ENCODE data around the gene TSHZ2.

Gene TSHZ2

DNA sequence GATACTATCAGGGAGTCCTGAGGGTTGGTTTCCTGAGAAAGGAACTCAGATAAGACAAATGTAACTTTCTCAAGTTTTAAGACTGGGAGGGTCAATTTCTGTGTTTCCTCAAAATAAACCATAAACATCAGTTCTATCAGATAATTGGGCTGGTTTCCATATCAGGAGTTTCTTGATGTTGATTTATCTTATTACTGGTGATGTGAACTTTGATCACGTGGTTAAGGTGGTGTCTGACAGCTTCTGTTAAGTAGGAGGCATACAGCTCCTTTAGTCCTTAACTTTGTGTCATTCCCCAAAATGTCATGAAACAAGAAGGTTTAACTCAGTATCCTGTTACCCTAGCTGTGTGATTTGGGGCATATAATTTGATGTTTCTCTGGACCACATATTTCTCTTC, 476.3 kb downstream of the TSHZ2 start:
- 0 out of 2 replicates have a peak, but pooled peaks cover 8% of the 10 kb centered on the region for H3K9me3 ChIP-seq
- H3K4me1 ChIP-seq = no peaks in the 10 kb centered on the region
- no peak for DNase-seq
- H3K27me3 ChIP-seq = no peaks in the 10 kb centered on the region
- H3K4me3 ChIP-seq (ENCODE audit: low read depth, low read length) = no peak overlapping the region
- TF ChIP-seq CTCF (IDR thresholded peaks at IDR 0.05; ENCODE audit: low read depth, low read length) = no peak
- no peaks in the 10 kb centered on the region for H3K36me3 ChIP-seq

DNA sequence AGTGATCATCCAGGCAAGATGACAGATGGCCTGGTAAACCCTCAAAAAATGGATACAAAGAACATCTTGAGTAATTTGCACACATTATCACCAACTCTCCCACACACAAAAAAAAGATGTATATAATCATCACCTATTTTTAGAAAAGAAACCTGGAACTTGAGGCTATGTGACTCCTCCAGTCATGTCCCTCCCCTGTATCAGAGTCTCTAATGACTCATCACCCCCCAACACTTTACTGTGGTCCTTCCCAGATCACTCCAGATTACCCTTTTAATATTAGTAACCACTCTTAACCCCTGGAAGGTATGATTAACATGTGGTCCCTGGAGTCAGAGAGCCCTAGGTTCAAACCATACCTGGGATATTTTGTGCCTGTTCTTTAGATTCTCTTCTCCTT, 476.7 kb downstream of the TSHZ2 start:
- H3K36me3 ChIP-seq = no peaks in the 10 kb centered on the region
- no peak for TF ChIP-seq CTCF (IDR thresholded peaks at IDR 0.05; ENCODE audit: low read depth, low read length)
- no peaks in the 10 kb centered on the region for H3K4me1 ChIP-seq
- H3K27me3 ChIP-seq = no peaks in the 10 kb centered on the region
- no peak for DNase-seq
- H3K9me3 ChIP-seq = 0 out of 2 replicates have a peak, but pooled peaks cover 8% of the 10 kb centered on the region
- no peak overlapping the region for H3K4me3 ChIP-seq (ENCODE audit: low read depth, low read length)

DNA sequence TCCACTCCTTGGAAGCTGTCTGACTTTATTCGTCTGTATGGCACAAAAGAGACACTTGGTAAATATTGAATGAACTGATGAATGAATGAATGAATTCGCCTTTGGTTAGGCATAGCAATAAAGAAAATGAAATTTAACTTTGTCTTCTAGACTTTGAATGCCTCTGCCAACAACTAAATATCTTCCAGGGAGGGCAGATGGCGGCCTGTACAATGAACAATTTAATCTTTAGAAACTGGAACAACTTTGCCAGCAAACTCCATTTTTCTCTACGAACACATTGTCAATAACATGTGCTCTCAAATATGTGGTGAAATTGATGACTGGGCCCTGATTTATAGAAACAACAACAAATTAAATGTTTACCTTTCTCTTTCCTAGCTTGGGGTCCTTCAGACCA, 480.9 kb downstream of the TSHZ2 start:
- H3K27me3 ChIP-seq = no peaks in the 10 kb centered on the region
- H3K4me3 ChIP-seq (ENCODE audit: low read depth, low read length) = no peak overlapping the region
- no peaks in the 10 kb centered on the region for H3K4me1 ChIP-seq
- no peak for TF ChIP-seq CTCF (IDR thresholded peaks at IDR 0.05; ENCODE audit: low read depth, low read length)
- 0 out of 2 replicates have a peak, but pooled peaks cover 6% of the 10 kb centered on the region for H3K9me3 ChIP-seq
- H3K36me3 ChIP-seq = no peaks in the 10 kb centered on the region
- no peak for DNase-seq

GRCh38 chr20:53454675-53455276, 482.6 kb downstream of the TSHZ2 start:
- TF ChIP-seq CTCF (IDR thresholded peaks at IDR 0.05; ENCODE audit: low read depth, low read length) = no peak

GRCh38 chr20:53463101-53463972, 491.2 kb downstream of the TSHZ2 start:
- Histone ChIP-seq H3K9me3 (no peaks in the 10 kb centered on the region), H3K4me1 (no peaks in the 10 kb centered on the region), H3K4me3 (ENCODE audit: low read depth, low read length) (no peak overlapping the region), H3K36me3 (no peaks in the 10 kb centered on the region), H3K27me3 (no peaks in the 10 kb centered on the region)
- no peak for DNase-seq
- TF ChIP-seq CTCF (IDR thresholded peaks at IDR 0.05; ENCODE audit: low read depth, low read length) = no peak

More at GRCh38 chr20:53454675-53455276, 482.6 kb downstream of the TSHZ2 start:
- Histone ChIP-seq H3K4me3 (ENCODE audit: low read depth, low read length) (no peak overlapping the region), H3K36me3 (no peaks in the 10 kb centered on the region), H3K27me3 (no peaks in the 10 kb centered on the region), H3K9me3 (no peaks in the 10 kb centered on the region), H3K4me1 (no peaks in the 10 kb centered on the region)
- no peak for DNase-seq

DNA sequence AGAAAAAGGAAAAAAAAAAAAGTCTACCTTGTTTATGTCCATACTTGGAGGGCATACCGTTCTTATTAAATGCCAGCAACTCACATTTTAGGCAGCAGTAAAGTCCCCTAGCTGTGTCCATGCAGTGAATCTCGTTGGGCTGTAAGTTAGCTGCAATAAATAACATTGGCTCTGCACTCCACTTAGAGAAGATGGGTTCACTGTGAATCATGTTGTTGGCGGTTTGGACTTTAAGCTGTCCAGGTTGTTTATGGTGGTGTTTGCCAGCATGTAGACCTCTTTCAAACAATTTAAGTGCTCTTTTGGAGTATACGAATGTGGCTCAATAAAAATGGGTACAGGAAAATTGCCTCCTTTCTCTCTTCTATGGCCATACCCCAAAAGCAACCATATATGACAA, 494.1 kb downstream of the TSHZ2 start:
- Histone ChIP-seq H3K27me3 (no peaks in the 10 kb centered on the region), H3K4me1 (no peaks in the 10 kb centered on the region), H3K9me3 (no peaks in the 10 kb centered on the region), H3K36me3 (no peaks in the 10 kb centered on the region), H3K4me3 (ENCODE audit: low read depth, low read length) (no peak overlapping the region)
- TF ChIP-seq CTCF (IDR thresholded peaks at IDR 0.05; ENCODE audit: low read depth, low read length) = no peak
- no peak for DNase-seq
